ENCODE data around the gene TRPV4.

- TF ChIP-seq CTCF (IDR thresholded peaks at IDR 0.05): no peak
- TF ChIP-seq EZH2 (IDR thresholded peaks at IDR 0.05): no peak
- no peak for TF ChIP-seq EZH2phosphoT487 (IDR thresholded peaks at IDR 0.05)
Observed at GRCh38 chr12:109782326-109782703, 50.9 kb downstream of the TRPV4 start.

All from neural progenitor cell (in vitro differentiated cells).